NCI-H146 treated with DMSO at 0.1 percent for 48 hours (cell line): Measurements from ENCODE around the gene CCDC127.

Experiments
- DNase-seq: peaks from one replicate; lab custom pipeline; 2025; ENCODE audit not compliant: unreplicated experiment; lab: John Stamatoyannopoulos, UW

CCDC127 gene

DNA sequence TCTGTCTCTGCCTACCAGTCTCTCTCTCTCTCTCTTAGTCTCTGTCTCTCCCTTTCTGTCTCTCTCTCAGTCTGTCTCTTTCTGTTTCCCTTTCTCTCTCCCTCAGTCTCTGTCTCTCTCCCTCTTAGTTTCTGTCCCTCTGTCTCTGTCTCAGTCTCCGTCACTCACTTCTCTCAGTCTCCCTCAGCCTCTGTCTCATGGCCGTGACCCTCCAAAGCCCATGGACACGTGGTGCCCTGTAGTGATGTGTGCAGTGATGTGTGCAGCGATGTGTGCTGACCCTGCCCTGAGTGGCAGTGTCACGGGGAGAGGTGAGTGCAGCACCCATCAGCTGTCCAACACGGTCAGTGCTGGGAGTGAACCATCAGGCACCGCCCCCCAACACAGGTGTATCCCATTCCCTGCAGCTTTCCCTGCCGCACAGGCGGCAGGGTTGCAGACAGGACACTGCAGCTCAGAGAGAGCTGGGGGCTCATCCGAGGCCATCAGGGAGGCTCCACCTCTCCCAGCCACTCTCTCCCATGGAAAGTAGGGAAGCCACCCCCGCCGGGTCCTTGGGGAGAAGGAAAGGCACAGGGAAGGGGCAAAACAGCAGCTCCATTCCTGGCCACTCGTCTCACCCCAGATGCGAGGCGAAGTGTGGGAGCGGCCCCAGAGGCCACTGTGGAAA, 27.5 kb downstream of the CCDC127 start:
- DNase-seq = no peak

DNA sequence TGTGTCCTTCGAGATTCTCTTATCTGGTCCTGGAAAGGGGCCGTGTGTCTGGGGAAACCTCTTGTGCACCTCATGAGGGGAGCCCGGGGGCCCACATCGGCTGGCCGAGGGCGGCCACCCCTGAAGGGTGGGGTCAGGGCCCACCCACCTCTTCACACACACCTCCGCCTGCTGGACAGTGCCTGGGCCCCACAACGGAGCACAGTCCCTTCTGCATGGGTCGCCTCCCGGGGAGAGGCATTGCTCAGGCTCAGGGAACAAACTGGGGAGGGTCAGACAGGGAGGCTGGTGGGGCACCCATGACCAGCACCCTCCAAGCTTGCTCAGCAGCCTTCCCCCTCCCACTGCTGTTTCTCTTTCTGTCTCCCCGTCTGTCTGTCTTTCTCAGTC, 28.0 kb downstream of the CCDC127 start:
- no peak for DNase-seq

DNA sequence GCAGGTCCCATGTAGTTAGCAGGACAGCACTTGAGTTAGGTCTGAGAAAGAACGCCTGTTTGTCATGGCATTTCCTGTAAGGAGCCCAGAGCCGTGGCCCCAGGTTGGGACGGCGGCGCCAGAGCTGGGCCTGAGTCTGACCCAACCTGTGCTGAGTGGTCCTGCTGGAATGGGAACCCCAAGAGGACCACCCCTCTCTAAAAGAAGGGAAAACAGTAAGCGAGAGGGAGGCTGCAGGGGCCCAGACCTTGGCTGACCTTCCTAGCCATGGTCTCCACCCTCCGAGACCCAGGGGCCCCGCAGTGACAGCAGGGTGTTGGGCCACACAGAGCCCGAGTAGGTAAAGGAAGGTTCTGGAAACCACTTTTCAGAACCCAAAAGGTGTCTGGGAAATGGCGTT, 28.5 kb downstream of the CCDC127 start:
- DNase-seq = no peak

DNA sequence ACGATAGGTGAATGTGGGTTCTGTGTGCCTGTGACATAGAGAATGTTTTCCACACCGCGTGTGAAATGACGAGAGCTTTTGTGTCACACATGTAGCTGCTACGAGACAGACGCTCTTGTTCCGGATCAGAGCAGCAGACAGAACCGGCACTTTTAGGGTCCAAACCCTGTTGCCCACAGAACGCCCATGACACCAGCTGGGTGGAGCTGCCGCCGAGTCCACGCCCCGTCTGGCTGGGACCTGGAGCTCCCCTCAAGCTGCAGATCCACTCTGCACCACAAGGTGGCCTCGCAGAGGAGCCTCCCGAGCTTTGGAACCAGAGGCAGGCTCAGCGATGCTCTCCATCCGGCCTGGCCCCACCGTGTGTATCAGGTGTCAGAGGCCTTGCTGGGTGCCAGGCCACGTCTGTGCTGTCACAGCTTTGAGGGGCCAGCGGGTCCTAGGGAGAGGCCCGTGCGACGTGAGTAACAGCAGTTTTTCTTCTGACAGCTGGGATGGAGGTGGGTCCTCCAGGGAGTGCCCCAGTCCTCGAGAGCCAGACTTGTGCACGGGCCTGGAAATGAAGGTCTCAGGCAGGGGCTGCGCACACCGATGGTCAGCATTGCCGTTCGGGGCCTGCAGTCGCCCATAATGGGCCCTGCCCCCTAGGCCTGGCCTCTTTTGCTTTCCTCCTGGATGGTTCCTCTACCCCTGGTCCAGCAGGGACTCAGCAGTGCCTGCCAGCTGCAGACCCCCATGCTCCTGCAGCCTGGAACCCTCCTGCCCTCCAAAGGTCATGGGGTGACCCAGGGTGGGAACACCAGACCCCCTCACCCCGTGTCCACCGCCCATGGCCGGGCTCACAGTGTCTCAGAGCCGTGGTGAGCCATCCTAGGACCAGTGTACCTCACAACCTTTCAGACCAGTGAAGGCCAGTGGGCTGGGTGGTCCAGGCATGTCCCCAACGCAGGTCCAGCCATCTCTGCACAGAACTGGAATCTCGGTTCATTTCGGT, 29.2 kb downstream of the CCDC127 start:
- DNase-seq = peak; percentile 72

DNA sequence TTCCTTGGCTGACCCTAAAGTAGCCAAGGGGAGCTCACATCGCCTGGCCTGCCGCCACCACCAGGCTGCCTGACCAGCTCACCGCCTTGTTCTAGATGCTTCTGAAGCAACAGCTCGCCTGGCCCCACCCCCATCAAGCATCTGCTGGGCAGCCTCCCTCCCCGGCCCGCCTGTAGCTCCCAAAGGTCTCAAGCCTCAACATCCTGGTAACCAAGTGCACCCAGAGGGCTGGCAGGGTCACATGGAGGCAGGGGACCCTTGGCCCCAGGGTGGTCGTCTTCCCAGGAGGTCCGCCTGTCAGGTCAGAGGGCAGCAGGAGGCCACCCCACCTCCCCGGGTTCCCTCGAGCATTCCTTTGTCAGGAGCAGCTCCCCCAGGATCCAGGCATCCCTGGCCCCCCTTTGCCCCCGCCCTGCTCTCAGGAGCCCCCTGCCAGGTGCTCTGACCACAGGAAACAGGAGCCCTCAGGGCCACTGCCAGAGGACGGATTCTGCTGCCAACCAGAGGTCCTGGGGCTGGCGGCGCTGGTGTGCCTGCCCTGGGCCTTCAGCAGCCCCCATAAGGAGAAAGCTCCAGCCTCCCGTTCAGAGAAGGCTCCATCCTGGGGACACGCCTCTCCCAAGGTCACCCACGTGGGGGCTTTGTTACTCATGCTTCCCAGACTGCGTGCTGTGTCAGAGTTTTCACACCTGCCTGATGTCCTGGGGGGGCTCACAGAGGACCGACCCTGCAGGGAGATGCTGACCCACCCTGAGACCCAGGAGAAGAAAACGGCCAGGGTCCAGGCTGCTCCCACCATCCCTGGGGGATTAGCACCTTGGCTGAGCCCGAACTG, 30.1 kb downstream of the CCDC127 start:
- no peak for DNase-seq

DNA sequence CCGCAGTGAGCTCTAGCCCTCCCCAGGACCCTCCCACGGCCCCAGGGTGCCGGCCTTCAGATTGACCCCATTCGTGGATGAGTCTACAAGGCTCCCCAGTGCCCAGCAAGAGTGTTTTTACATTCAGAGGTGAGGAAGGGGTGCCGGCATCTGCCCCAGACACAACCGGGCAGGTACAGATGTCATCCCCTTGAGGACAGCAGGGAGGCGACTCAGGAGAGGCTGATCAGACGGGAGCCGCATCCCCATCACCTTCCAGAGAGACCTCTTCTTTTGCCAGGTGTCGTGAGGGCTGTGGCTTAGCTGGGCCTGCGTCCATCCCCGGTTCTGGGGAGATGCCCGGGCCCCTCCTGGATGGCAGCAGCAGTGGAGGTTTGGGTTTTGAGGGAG, 30.9 kb downstream of the CCDC127 start:
- no peak for DNase-seq

DNA sequence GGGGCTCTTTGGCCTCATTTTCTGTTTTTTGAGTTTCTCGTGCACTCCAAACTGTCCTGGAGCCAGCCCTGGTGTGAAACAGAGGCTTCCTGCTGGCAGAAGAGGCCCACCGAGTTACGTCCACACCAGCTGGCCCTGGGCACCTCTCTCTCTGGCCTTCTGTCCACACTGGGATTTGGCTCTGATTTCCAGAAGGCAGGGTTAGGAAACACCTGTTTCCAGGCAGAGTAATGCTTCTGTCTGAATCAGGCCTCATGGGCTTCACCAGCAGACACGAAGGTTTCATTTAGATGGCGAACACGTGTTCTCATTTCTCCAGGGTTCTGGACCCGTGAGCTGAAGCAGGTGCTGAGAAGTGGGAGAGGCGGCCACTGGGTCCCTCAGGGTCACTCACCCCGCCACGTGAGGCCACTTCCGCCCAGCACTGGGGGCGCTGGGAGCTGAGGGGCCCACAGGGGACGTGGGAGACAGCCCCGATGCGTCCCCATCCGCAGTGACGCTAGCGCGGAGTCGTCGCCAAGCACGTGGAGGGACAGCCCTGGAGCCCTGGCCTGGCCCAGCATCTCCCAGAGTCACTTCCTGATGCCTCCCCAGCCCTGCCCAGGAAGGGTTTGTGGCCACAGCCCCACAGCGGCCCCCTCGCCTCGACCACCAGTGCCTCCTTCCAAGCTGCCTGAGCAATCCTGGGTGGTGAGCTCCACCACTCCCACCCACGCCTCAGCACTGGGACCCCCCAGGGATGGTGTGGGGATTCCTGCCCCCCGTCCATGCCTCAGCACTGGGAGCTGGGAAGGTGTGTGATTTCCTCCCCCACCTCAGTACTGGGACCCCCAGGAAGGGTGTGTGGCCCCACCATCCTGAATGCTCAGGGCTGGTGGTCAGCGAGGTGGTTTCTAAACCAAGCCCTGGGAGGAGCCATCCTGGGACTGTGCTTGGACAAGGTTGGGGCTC, 31.6 kb downstream of the CCDC127 start:
- no peak for DNase-seq

DNA sequence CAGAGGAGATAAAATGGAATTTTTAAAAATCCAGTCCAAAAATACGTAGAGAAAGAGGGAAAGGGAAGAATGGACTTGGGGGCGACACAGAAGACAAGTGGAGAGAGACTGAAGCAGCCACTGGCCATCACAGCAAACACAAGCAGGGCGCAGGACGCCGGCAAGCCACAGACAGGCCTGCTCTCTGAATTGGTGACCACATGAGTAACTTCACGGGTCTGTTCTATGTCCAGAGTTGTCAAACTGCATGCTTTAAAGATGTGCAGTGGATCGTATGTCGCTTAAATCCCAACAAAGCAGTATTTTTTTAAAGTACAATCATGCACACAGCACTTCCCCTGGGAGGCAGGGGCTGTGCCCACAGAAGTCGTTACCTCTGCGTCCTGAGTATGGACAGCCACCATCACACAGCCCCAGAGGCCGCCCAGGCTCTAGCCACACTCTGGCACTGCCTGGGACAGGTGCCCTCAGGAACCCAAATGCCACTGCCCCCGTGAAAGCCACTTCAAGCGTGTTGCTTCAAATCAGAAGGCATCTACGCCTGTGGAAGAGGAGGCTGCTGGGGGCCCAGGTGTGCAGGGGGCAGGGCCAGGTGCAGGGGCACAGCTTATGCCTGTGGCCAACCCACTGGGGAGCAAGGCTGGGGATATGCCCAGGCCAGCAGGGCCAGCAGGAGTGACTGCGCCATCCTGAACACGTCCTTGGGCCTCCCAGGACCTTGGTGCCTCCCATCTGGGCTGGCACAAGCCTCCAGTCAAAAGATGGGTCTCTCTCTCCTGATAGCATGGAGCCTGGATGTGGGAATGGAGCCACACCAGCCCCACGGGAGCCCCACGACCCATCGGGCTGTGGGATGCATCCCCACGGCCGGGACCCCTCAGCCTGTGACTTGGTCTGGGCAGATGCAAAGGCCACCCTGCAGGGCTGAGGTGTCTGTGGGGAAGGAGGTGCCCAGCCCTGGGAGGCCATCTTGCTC, 32.6 kb downstream of the CCDC127 start:
- no peak for DNase-seq

DNA sequence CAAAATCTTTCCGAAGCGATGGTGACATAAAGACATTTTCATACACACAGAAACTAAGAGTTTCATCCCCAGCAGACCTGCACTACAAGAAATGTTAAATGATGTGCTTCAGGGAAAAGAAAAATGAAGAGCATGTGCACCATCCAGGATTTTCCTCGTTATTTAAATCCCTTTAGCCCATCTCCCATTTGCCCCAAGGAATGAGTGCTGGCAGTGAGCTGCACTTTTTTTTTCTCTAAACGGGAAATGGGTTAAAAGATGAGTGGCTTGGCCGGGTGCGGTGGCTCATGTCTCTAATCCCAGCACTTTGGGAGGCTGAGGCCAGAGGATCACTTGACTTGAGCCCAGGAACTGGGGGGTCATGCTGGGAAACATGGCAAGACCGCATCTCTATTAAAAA, 33.5 kb downstream of the CCDC127 start:
- DNase-seq = no peak

DNA sequence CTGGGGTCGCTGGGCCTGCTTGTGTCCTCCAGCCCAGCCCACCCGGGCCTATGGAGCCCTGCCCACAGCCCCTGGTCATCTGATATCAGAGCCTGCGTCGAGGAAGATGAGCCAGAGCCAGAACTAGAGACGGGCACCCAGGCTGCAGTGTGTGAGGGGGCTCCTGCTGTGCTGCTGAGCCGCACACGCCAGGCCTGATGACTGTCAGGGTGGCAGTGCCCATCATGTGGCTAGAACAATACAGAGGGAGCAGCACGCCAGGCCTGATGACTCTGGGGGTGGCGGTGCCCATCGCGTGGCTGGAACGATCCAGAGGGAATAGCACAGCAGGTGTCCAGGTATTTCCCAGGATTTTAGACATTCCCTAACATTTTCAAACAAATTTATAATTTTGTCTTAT, 35.8 kb downstream of the CCDC127 start:
- no peak for DNase-seq

DNA sequence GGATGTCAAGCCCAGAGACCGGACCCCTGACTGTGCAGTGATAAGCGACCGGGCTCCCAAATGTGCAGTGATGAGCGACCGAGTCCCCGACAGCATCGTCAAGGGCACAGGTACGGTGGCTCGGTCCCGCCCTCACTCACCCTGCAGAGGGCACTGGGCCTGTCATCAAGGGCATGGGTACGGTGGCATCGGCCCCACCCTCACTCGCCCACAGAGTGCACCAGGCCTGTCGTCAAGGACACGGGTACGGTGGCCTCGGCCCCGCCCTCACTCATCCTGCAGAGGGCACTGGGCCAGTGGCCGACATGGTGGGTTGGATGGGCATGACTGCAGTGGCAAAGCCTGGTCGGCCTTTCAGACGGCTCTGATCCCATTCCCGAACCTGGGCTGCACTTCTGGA, 36.4 kb downstream of the CCDC127 start:
- no peak for DNase-seq

DNA sequence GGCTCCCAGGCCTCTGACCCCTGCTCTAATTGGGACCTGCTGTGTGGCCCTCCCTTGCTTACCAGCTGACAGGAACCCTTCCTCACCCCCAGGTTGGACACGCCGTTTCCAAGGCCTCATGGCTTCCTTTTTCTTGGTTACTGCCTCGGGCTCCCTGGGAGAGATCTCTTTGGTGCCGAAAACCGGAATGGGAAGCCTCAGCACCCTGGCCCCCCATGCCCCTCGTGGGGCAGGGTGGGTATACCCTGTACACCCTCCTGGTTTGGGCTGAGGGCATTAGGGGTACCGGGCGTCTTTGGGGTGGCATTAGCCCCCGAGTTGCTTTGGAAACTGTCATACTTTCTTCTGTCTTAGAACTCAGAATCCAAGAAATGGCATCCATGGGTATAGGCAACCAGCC, 36.8 kb downstream of the CCDC127 start:
- DNase-seq = no peak

DNA sequence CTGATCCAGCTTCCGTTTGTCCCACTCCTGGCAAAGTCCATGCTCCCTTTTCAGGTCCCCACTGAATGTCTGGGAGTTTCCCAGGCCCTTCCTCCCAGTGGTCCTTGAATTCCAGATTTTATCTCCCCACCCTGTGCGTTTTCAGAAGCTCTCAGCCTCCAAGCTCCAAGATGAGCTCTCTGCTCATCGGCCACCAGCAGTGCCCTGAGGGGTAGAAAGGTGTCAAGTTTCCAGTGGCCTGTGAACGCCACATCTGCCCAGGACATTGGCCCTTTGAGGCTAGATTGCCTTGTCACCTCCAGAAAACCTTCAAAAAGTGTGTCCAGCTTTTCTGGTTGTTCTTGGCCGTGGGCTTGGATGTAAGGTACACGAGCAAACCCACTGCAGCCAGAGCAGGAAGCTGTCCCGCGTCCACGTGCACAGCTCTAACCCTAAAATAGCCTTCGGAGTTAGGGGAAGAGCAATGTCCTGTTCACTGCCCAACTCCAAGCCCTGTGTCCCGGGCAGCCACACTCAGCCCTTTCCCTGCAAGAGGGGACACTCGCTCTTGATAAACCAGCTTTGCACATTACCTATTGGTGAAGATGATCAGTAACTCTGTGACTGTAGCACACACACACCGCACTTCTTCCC, 37.6 kb downstream of the CCDC127 start:
- DNase-seq = no peak

DNA sequence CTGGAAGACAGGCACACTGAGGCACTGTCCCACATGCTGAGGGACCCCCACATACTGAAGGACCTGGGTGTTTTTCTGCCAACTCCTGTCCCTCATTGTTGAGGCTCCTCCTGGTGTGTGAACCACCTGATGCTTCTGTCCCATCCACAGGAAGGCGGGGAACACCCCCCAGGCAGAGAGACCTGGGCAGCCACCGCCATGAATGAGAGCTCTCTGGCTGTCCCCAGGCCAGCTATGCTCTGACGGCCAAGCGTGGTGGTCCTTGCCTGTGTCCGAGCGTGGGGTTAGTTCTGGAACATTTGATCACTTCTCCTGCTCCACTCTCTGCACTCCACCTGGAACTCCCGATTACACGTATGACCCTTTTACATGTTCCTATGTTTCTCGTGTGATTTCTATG, 38.6 kb downstream of the CCDC127 start:
- DNase-seq = no peak

DNA sequence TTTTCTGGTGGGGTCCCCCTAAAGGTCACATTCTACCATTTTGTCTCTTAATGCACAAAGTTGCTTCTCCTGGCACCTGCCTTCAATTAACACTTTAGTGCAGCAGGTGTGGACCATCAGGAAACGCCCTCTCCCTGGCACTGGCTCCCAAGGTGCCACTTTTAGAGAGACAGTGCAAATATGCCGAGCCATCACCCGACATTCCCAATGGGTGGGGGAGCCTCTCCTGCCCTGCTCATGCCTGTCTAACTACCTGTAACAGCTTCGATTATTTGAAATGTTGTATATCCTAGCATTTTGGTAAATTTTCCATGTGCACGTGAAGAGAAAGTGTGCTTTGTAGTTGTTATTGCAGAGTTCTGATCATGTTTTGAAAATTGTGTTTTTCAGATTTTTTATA, 39.8 kb downstream of the CCDC127 start:
- DNase-seq = no peak

DNA sequence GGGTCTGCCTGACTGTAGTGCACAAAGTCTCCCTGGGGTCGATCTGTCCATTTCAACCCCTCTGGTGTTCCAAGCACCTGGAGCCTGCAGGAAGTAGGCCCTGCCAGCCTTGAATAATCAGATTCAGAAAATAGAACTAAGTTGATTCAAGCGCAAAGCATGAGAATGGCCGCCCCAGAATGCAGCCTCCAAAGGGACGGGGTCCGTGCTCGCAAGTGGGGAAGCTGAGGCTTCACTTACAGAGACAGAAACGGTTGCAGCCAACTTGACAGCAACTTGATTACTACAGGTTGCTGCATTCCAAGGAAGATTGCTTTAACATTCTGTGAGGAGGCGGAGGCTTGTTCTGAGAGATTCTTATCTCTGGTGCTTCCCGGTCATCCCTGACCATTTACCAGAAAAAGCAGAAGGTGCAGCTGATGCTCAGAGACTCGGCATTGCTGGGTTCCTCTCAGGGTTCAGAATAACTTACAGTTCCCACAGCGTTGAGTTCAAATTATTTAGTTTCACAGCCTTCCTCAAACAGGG, 41.6 kb downstream of the CCDC127 start:
- DNase-seq = no peak

DNA sequence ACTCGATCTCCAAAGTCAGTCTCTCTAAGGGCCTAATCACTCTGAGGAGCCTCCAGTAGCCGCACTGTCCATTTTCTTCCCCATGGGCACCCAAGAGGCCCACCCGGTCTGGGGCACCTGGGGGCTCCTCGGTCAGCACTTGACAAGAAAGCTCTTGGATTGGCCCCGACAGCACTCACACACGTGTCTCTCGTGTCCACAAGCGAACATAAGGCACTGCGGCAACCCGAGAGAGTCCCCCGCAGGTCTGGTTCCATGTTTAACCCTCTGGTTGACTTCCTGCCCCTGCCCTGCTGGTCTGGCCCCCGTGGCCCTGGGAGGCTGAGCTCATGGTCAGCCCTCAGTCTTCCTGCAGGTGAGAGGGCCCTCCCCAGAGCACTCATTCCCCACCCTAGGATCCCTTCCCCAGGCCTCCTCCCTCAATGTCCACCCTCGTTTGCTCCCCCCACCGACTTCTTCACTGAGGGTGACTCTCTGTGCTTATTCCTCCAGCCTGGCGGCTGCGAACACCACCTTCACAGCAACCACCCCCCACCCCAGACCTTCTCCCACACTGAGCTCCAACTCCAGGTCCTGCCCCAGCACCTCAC, 43.0 kb downstream of the CCDC127 start:
- DNase-seq = no peak

DNA sequence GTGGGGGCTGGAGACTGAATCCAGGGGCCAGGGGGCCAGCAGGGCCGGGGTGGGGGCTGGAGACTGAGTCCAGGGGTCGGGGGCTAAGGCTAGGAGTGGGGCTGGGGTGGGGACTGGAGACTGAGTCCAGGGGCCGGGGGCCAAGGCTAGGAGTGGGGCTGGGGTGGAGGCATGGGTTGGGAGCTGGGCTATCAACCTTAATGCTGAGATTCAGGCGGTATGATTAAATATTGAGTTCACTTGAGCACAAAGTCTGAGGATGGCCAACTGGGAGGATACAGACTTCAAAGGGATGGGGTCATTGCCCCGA, 43.7 kb downstream of the CCDC127 start:
- no peak for DNase-seq
